GM21390 (cell line): ENCODE measurements around the gene GNAI1.
"Not testable (repeated sequence)": the region's sequence is repeated elsewhere in the genome, so short reads cannot be mapped to it uniquely, and the experiment has no call there.

ENCODE experiments used
- ATAC-seq: cut with Tn5 transposase; IDR thresholded peaks from one replicate; pipeline ENCODE4 v1.9.1; 2021; ENCODE audit not compliant: unreplicated experiment

Gene GNAI1

GRCh38 chr7:80154656-80155333, 20.2 kb downstream of the GNAI1 start:
- ATAC-seq: no peak

- no peak for ATAC-seq
Observed at GRCh38 chr7:80155374-80155773, 20.7 kb downstream of the GNAI1 start.

- ATAC-seq: not testable (repeated sequence)
Observed at GRCh38 chr7:80157770-80158169, 23.1 kb downstream of the GNAI1 start.

- ATAC-seq: no peak
Observed at GRCh38 chr7:80159802-80160201, 25.2 kb downstream of the GNAI1 start.

- ATAC-seq: no peak
Observed at GRCh38 chr7:80161466-80161865, 26.8 kb downstream of the GNAI1 start.

GRCh38 chr7:80165177-80165576, 30.5 kb downstream of the GNAI1 start:
- no peak for ATAC-seq

- no peak for ATAC-seq
Observed at GRCh38 chr7:80170445-80170844, 35.8 kb downstream of the GNAI1 start.

- no peak for ATAC-seq
Observed at GRCh38 chr7:80172387-80172786, 37.8 kb downstream of the GNAI1 start.

GRCh38 chr7:80175744-80176143, 41.1 kb downstream of the GNAI1 start:
- ATAC-seq: no peak

- ATAC-seq: no peak
Observed at GRCh38 chr7:80181411-80181810, 46.8 kb downstream of the GNAI1 start.

GRCh38 chr7:80182630-80183276, 48.1 kb downstream of the GNAI1 start:
- ATAC-seq: no peak

- no peak for ATAC-seq
Observed at GRCh38 chr7:80183351-80183750, 48.7 kb downstream of the GNAI1 start.

GRCh38 chr7:80183900-80184685, 49.5 kb downstream of the GNAI1 start:
- ATAC-seq: no peak

- ATAC-seq: no peak
Observed at GRCh38 chr7:80184693-80185092, 50.1 kb downstream of the GNAI1 start.

- ATAC-seq: no peak
Observed at GRCh38 chr7:80185571-80185970, 50.9 kb downstream of the GNAI1 start.

GRCh38 chr7:80186721-80187120, 52.1 kb downstream of the GNAI1 start:
- no peak for ATAC-seq

GRCh38 chr7:80187279-80187678, 52.6 kb downstream of the GNAI1 start:
- ATAC-seq: no peak

- no peak for ATAC-seq
Observed at GRCh38 chr7:80187727-80188126, 53.1 kb downstream of the GNAI1 start.

- no peak for ATAC-seq
Observed at GRCh38 chr7:80189638-80190037, 55.0 kb downstream of the GNAI1 start.

GRCh38 chr7:80197627-80198026, 63.0 kb downstream of the GNAI1 start:
- no peak for ATAC-seq

GRCh38 chr7:80199051-80199450, 64.4 kb downstream of the GNAI1 start:
- no peak for ATAC-seq

GRCh38 chr7:80204454-80204853, 69.8 kb downstream of the GNAI1 start:
- ATAC-seq: no peak
